Muscle layer of colon (tissue), 2 donors: ENCODE data around the gene MAGIX.

Source experiments
- H3K27ac ChIP-seq: one replicate; pipeline ENCODE4 v1.7.0; 2013; ENCODE audit warnings: low read depth, mild to moderate bottlenecking, low read length, moderate library complexity
- H3K27me3 ChIP-seq, 2 donors: one replicate each; pipeline ENCODE4 v1.7.0; 2013; ENCODE audit warnings: low read length in 2 of 2, mild to moderate bottlenecking in 2 of 2; ENCODE audit not compliant: insufficient read depth in 2 of 2, control insufficient read depth in 1 of 2
- H3K36me3 ChIP-seq: one replicate; pipeline ENCODE4 v1.7.0; 2013; ENCODE audit warnings: mild to moderate bottlenecking, low read length; ENCODE audit not compliant: insufficient read depth
- H3K4me1 ChIP-seq: one replicate; pipeline ENCODE4 v1.7.0; 2013; ENCODE audit warnings: mild to moderate bottlenecking, low read length; ENCODE audit not compliant: insufficient read depth
- H3K4me3 ChIP-seq, 2 donors: one replicate each; pipeline ENCODE4 v1.7.0; 2013; ENCODE audit warnings: low read length in 2 of 2, low read depth in 1 of 2, mild to moderate bottlenecking in 1 of 2, moderate library complexity in 1 of 2
- H3K9ac ChIP-seq: one replicate; pipeline ENCODE4 v1.7.0; 2013; ENCODE audit warnings: low read length
- H3K9me3 ChIP-seq: one replicate; pipeline ENCODE4 v1.7.0; 2013; ENCODE audit warnings: mild to moderate bottlenecking, low read length
- donor health status: abdominal sarcoma.
- donor health status: Adenocarcinoma of cecum.

MAGIX gene

DNA sequence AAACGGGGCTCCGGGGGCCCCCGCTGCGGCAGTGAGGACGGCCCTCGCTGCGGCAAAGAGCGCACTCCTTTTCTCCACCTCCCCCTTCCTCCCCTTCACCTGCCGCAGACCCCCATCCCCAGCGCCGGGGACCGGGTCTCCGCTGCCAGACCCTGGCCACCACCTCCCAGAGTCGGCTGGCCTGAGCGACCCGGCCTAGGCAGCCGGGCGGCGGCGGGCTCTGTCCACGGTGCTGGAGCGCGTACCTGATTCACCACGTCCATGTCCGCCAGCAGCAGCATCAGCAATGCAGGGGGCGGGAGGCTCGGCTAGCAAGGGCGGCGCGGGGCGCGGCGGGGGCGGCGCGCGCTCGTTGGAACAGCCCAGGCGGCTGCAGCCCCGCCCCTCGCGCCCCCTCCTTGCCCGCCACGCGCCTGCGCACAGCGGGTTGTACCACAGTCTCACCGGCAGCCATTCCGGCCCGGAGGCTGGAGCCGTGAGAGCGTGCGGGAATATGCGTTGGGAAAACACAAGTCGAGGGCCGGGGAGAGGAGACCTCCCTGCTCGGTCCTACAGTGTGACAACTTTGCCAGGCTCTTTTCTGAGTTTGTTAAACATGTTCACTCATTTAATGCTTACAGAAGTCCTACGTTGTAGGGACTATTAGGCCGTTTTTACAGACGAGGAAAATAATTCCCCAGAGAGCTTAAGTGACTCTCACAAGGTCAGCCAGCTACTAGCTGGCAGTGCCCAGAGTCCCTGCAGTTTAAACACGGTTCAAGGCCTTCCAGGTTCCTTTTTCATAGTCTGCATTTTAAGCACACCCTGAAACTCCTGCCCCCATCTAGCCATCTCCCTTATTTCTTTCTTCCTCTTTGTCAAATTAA, 37.6 kb downstream of the MAGIX start, which contains the start of gene SYP:
TSS of gene SYP (minus strand) at position 288 of the 866 bp plus-strand sequence. CDS start at position 281, 7 bp downstream.
- no peak within 1 kb of the TSS for H3K27ac ChIP-seq
- H3K27me3 ChIP-seq = peaks cover 0 to 13% of the 10 kb centered on the region in 2 donors
- H3K36me3 ChIP-seq = no peaks in the 10 kb centered on the region
- no peaks in the 10 kb centered on the region for H3K4me1 ChIP-seq
- no peaks in the 10 kb centered on the region for H3K9me3 ChIP-seq
- no peak within 1 kb of the TSS for H3K9ac ChIP-seq
- peak within 1 kb of the TSS in 1 of 2 donors; percentile 43 for H3K4me3 ChIP-seq

- H3K9me3 ChIP-seq = no peaks in the 10 kb centered on the region
- no peak overlapping the region for H3K4me3 ChIP-seq
- no peak overlapping the region for H3K27ac ChIP-seq
- no peaks in the 10 kb centered on the region for H3K4me1 ChIP-seq
- peaks cover 0 to 13% of the 10 kb centered on the region in 2 donors for H3K27me3 ChIP-seq
- no peak overlapping the region for H3K9ac ChIP-seq
- no peaks in the 10 kb centered on the region for H3K36me3 ChIP-seq
Measured at GRCh38 chrX:49202022-49202421, 39.5 kb downstream of the MAGIX start.

DNA sequence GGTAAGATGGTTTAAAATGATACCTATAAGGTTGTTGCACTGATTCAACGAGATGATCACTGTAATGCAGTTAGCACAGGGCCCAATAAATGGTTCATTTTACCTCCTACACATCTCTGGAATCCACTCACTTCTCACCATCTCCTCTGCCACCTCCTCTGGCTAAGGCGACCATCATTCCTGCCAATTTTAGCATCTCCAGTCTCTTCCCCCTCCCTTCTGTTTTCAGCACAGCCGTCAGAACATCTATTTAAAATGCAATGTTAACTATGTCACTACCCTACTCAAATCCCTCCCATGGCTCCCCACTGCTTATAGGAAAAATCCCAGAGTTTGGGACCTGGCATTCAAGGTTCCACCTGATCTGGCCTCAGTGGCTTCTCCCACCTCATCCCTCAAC, 41.0 kb downstream of the MAGIX start:
- H3K4me3 ChIP-seq = no peak overlapping the region
- no peak overlapping the region for H3K9ac ChIP-seq
- no peaks in the 10 kb centered on the region for H3K9me3 ChIP-seq
- no peak overlapping the region for H3K27ac ChIP-seq
- no peaks in the 10 kb centered on the region for H3K36me3 ChIP-seq
- no peaks in the 10 kb centered on the region for H3K4me1 ChIP-seq
- peaks cover 0 to 13% of the 10 kb centered on the region in 2 donors for H3K27me3 ChIP-seq

GRCh38 chrX:49204017-49204416, 41.5 kb downstream of the MAGIX start:
- H3K27ac ChIP-seq = no peak overlapping the region

GRCh38 chrX:49204709-49205108, 42.2 kb downstream of the MAGIX start:
- no peak overlapping the region for H3K27ac ChIP-seq
- H3K27me3 ChIP-seq = peaks cover 2 to 6% of the 10 kb centered on the region in 2 donors
- H3K9me3 ChIP-seq = no peaks in the 10 kb centered on the region
- no peaks in the 10 kb centered on the region for H3K4me1 ChIP-seq
- H3K36me3 ChIP-seq = no peaks in the 10 kb centered on the region
- no peak overlapping the region for H3K4me3 ChIP-seq
- no peak overlapping the region for H3K9ac ChIP-seq

More at GRCh38 chrX:49204017-49204416, 41.5 kb downstream of the MAGIX start:
- no peaks in the 10 kb centered on the region for H3K9me3 ChIP-seq
- H3K36me3 ChIP-seq = no peaks in the 10 kb centered on the region
- no peak overlapping the region for H3K4me3 ChIP-seq
- no peak overlapping the region for H3K9ac ChIP-seq
- H3K27me3 ChIP-seq = peaks cover 0 to 13% of the 10 kb centered on the region in 2 donors
- H3K4me1 ChIP-seq = no peaks in the 10 kb centered on the region

DNA sequence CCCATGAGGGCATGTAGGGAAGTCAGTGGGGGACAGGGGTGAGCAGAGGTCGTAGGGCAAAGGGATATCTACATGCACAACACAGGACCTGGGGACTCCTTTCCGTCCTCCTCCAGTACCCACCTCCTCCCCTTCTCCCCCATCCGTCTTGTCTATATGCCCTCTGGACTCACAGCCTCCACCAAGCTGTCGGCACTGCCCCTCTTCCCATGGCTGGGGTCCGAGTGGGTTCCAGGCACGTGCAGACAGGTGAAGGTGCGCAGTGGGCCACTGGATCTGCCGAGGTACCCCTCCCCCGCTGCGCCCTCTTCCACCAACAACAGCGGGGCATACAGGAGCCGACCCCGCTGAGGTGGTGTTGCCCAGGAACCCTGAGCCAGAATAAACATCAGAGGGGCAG, 42.9 kb downstream of the MAGIX start:
- H3K9ac ChIP-seq = no peak overlapping the region
- H3K36me3 ChIP-seq = no peaks in the 10 kb centered on the region
- H3K4me3 ChIP-seq = no peak overlapping the region
- no peaks in the 10 kb centered on the region for H3K9me3 ChIP-seq
- H3K27me3 ChIP-seq = peaks cover 4% of the 10 kb centered on the region in 2 donors
- no peak overlapping the region for H3K27ac ChIP-seq
- H3K4me1 ChIP-seq = no peaks in the 10 kb centered on the region

GRCh38 chrX:49206543-49206942, 44.0 kb downstream of the MAGIX start:
- no peak overlapping the region for H3K4me3 ChIP-seq
- no peaks in the 10 kb centered on the region for H3K4me1 ChIP-seq
- H3K27ac ChIP-seq = no peak overlapping the region
- no peak overlapping the region for H3K9ac ChIP-seq
- H3K9me3 ChIP-seq = no peaks in the 10 kb centered on the region
- no peaks in the 10 kb centered on the region for H3K36me3 ChIP-seq
- H3K27me3 ChIP-seq = peaks cover 4% of the 10 kb centered on the region in 2 donors

DNA sequence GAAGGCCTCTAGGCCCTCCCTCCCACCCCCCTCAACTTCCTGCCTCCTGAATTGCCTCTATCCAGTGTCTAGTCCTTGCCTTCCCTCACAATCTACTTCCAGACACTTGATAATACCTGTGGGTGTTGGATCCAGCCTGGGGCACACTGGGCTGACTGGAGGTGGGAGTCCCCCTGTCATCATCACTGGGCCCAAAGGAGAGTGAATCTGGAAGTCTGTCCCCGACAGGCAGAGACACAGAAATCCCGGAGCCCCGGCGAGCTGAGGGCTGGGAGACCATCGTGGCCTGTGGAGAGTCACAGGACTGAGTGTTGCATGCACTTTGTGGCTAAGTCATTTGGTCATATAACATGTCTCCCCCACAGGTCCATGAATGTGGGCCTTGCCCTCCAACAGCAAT, 45.8 kb downstream of the MAGIX start:
- Histone ChIP-seq H3K36me3 (no peaks in the 10 kb centered on the region), H3K27me3 (peaks cover 4% of the 10 kb centered on the region in 2 donors), H3K4me1 (no peaks in the 10 kb centered on the region), H3K4me3 (no peak overlapping the region), H3K9ac (no peak overlapping the region), H3K9me3 (no peaks in the 10 kb centered on the region), H3K27ac (no peak overlapping the region)

DNA sequence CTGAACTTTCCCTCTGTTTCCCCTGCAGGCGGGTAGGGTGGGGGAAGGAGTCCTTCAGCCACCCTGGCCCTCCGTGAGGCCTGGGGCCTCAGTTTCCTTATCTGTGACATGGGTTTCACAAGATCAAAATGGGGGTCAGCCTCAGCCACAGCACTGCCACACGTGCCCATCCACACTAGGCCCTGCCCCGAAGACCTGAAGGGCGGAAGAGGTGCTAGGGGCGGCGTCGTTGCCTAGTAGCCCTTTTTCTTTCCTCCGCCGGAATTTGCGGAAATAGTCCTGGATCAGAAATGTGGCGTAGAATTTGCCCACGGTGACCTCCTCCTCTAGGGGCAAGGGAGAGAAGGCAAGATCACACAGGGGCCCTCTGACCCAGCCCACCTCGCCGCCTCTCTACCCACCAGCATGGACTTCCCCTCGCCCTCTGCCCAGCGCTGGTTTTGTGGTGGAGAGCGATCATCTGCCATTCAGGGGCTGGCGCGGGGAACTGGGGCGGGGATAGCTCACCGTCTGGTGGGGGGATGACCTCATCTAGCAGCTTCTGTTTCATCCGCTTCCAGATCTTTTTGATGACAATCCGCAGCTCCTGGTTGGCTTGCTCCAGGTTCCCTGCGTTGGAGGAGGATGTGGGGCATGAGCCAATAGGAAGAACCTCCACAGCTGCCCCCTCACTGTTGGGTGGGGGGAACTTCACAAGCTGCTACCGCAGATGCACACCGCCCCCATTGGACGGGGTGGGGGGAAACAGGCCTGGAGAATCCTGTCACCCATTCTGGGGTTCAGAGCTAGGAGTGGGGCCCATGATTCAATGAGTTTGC, 47.1 kb downstream of the MAGIX start:
- no peaks in the 10 kb centered on the region for H3K4me1 ChIP-seq
- H3K9ac ChIP-seq = no peak overlapping the region
- no peak overlapping the region for H3K4me3 ChIP-seq
- H3K27me3 ChIP-seq = peaks cover 4% of the 10 kb centered on the region in 2 donors
- H3K27ac ChIP-seq = no peak overlapping the region
- no peaks in the 10 kb centered on the region for H3K36me3 ChIP-seq
- no peaks in the 10 kb centered on the region for H3K9me3 ChIP-seq

DNA sequence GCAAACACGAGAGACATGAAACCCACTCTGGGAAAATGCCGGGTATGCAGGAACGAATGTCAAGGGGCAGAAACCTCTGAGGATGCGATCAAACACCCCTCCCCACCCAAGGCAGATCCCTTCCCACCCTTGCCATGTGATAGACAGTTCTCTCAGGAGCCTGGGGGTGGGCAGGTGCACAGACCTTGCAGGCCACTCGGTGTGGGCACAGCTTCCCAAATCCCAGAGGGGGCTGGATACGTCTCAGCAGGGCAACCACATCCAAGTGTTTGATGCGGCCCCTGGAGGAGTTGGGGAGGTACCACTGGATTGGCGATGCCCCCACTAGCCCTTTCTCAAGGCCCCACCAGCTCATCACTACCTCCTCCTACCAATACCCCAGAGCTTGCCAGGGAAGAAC, 47.8 kb downstream of the MAGIX start:
- Histone ChIP-seq H3K4me1 (no peaks in the 10 kb centered on the region), H3K9ac (no peak overlapping the region), H3K9me3 (no peaks in the 10 kb centered on the region), H3K27me3 (peaks cover 4% of the 10 kb centered on the region in 2 donors), H3K27ac (no peak overlapping the region), H3K4me3 (no peak overlapping the region), H3K36me3 (no peaks in the 10 kb centered on the region)

DNA sequence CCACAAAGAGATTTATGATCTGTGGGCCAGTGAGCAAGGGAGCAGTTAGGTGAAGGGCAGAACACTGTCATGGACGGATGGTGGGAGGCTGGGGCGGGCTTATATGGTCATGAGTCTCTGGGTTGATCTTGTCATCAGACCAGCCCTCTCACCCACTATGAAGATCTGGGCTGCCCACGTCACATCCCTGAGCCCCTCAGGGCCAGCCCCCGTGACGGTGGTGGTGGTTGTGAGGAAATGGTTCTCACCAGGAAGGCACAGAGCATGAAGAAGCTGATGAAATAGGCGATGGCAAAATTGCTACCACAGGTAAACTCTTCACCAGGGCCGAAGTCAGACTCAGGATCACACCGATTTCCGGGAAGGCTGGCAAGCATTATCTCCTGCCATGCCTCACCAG, 48.5 kb downstream of the MAGIX start:
- Histone ChIP-seq H3K27me3 (peaks cover 4% of the 10 kb centered on the region in 2 donors), H3K9ac (no peak overlapping the region), H3K9me3 (no peaks in the 10 kb centered on the region), H3K4me3 (no peak overlapping the region), H3K36me3 (no peaks in the 10 kb centered on the region), H3K4me1 (no peaks in the 10 kb centered on the region), H3K27ac (no peak overlapping the region)
